GM10248 (cell line): Measurements from ENCODE around the gene SLC4A9.

ENCODE experiments used
- CTCF ChIA-PET: fragments of 300-600 bp; sonication (Branson Sonifier 250); formaldehyde crosslinking; extraction: SDS; loops from one replicate; lab custom pipeline; 2021; ENCODE audit warnings: antibody characterized with exemption; lab: Yijun Ruan, JAX
- POLR2A ChIA-PET: fragments of 350-650 bp; sonication (Branson Sonifier 250); formaldehyde crosslinking; extraction: SDS; loops from one replicate; lab custom pipeline; 2020; ENCODE audit warnings: antibody characterized with exemption; lab: Yijun Ruan, JAX
- DNase-seq: peaks from one replicate; pipeline ENCODE4 v3.0.0; 2012; ENCODE audit errors: extremely low spot score
- CTCF ChIP-seq: IDR thresholded peaks from 2 replicates; pipeline ENCODE4 v1.5.1; 2012; ENCODE audit warnings: mild to moderate bottlenecking, low read depth; ENCODE audit errors: extremely low read depth, missing control alignments, control extremely low read depth

SLC4A9 gene

DNA sequence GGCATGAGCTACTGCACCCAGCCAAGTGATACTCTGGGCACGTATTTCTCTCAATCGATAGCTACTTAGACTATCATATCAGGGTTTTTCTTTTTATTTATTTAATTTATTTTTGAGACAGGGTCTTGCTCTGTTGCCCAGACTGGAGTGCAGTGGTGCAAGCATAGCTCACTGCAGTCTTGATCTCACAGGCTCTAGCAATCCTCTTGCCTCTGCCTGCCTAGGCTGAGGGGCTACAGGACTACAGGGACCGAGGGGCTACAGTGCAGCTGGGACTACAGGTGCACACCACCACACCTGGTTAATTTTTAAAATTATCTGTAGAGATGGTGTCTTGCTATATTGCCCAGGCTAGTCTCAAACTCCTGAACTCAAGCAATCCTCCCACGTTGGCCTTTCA is 21.4 kb downstream of the SLC4A9 start:
- POLR2A ChIA-PET = no interaction called here
- no peak for TF ChIP-seq CTCF
- CTCF ChIA-PET = interaction anchor here (1.2 to 4.0 kb wide), 5 partner anchors 9 to 254 kb away, joined by 4 to 22 read pairs (median 8); no protein-coding TSS in a partner anchor
- DNase-seq = no peak

GRCh38 chr5:140381972-140382371 is 22.0 kb downstream of the SLC4A9 start:
- DNase-seq = no peak
- ChIA-PET CTCF (interaction anchor here (1.2 to 4.0 kb wide), 4 partner anchors 9 to 31 kb away, joined by 4 to 22 read pairs (median 12); no protein-coding TSS in a partner anchor), POLR2A (no interaction called here)
- no peak for TF ChIP-seq CTCF

DNA sequence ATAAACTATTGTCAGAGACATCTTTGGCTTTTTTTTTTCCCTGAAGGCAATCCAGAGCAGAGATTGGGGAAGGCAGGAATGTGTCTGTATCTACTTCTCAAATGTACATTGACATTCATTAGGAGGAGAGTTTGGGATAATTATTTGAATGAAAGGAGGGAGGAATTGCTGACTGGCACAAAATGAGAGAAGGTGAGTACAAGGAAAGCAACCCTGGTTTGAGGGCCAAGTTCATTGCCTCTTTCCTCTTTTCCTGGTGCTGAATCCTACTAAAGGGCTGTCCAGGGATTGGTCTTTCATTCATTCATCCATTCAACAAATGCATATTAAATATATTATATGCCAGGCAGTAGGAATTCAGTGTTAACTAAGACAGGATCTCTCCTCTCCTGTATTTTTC is 22.9 kb downstream of the SLC4A9 start:
- DNase-seq = no peak
- POLR2A ChIA-PET = no interaction called here
- CTCF ChIA-PET = interaction anchor here (2.8 to 4.0 kb wide), 2 partner anchors 10 to 19 kb away, joined by 17 to 22 read pairs; no protein-coding TSS in a partner anchor
- no peak for TF ChIP-seq CTCF

DNA sequence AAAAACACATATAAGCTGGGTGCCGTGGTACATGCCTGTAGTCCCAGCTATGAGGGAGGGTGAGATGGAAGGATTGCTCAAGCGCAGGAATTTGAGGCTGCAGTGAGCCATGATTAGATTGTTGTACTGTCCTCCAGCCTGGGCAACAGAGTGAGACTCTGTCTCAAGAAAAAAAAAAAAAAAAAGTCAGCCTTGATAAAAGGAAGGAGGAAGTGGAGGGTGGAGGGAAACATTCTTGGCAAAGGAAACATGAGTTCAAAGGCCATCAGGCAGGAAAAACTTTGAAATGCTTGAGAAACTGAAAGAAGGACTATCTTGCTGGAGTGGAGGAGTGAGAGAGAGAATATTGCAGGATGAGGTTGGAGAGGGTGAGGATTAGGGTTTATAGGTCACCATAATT is 23.3 kb downstream of the SLC4A9 start:
- ChIA-PET POLR2A (no interaction called here), CTCF (interaction anchor here (1.2 to 5.9 kb wide), 4 partner anchors 10 to 30 kb away, joined by 3 to 39 read pairs (median 20); no protein-coding TSS in a partner anchor)

GRCh38 chr5:140388052-140388451 is 28.1 kb downstream of the SLC4A9 start:
- DNase-seq = no peak
- ChIA-PET POLR2A (no interaction called here), CTCF (interaction anchor here (0.9 to 5.9 kb wide), 5 partner anchors 10 to 248 kb away, joined by 3 to 39 read pairs (median 3); no protein-coding TSS in a partner anchor)
- no peak for TF ChIP-seq CTCF

More for the DNA sequence above, 23.3 kb downstream of the SLC4A9 start:
- TF ChIP-seq CTCF = no peak
- DNase-seq = no peak

GRCh38 chr5:140391312-140391711 is 31.3 kb downstream of the SLC4A9 start:
- no peak for DNase-seq
- ChIA-PET CTCF (interaction anchor here (1.7 to 2.7 kb wide), 2 partner anchors 10 to 18 kb away, joined by 8 to 9 read pairs; partner anchors contain the start of gene ANKHD1), POLR2A (no interaction called here)
- no peak for TF ChIP-seq CTCF
